ENCODE measurements around the gene CCDC12. TPM values are rescaled to one million over a fixed set of nuclear protein-coding genes. Genes with fewer than 3 reads are reported as not detected.

The CCDC12 gene
- total RNA-seq, 1 experiment from 2014 or later, result 46.5 TPM

DNA sequence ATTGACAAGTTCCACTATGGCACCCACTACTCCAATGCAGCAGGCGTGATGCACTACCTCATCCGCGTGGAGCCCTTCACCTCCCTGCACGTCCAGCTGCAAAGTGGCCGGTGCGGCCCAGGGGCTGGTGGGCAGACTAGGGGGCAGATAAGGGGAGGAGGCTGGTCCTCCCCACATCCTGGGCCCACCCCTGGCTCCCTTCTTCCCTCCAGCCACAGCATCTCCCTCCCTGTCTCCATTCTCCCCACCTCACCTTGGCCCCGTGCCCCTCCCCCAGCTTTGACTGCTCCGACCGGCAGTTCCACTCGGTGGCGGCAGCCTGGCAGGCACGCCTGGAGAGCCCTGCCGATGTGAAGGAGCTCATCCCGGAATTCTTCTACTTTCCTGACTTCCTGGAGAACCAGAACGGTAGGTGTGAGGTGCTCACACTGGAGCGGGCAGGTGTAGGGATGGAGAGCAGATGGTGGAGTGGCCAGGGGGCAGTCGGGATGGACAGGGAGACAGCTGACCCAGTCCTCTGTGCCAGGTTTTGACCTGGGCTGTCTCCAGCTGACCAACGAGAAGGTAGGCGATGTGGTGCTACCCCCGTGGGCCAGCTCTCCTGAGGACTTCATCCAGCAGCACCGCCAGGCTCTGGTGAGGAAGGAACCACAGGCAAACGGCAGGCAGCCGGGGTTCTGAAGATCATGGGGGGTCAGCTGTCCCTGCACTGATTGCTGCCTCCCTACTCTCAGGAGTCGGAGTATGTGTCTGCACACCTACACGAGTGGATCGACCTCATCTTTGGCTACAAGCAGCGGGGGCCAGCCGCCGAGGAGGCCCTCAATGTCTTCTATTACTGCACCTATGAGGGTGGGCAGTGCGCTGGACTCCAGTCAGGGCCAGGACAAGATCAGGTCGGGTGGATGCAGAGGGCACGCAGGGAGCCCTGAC, 28.9 kb upstream of the CCDC12 start:
- ChIA-PET POLR2A (no interaction called here), CTCF (no interaction called here), RAD21 (ENCODE audit: low non-redundant PET in 1 of 2, low total read pairs in 2 of 2, uncharacterized antibody in 2 of 2, unreplicated experiment in 2 of 2) (no interaction called here)
- peaks cover 0 to 2% of the 10 kb centered on the region in 2 experiments; a peak in 1 of 4 replicates for H3K4me1 ChIP-seq (ENCODE audit: control insufficient read depth in 1 of 2, insufficient read depth in 2 of 2, low read length in 2 of 2)
- ATAC-seq, result no peak
- no TSS peak for BruUV-seq (replicated peaks)
- H3K27me3 ChIP-seq (ENCODE audit: insufficient read depth, low read length), result no peaks in the 10 kb centered on the region
- H3K36me3 ChIP-seq (ENCODE audit: control insufficient read depth in 1 of 2, insufficient read depth in 2 of 2, low read length in 2 of 2), result peaks cover 6 to 24% of the 10 kb centered on the region in 2 experiments; a peak in 3 of 4 replicates
- intact Hi-C loops (cut with micrococcal nuclease), result no loop called here
- no peak overlapping the region for H3K4me3 ChIP-seq (replicated peaks in 1 of 2; ENCODE audit: low read depth in 1 of 2, low read length in 2 of 2)
- H3K9ac ChIP-seq (ENCODE audit: low read length), result no peak overlapping the region
- H3K4me2 ChIP-seq (ENCODE audit: low read length), result no peak overlapping the region
- no peak for DNase-seq (ENCODE audit: low read depth, low spot score)
- TF ChIP-seq YY1 (IDR thresholded peaks at IDR 0.05; ENCODE audit: extremely low read depth, insufficient replicate concordance, low read depth, low read length) (no peak), EZH2phosphoT487 (IDR thresholded peaks at IDR 0.05; ENCODE audit: borderline replicate concordance) (no peak), POLR2AphosphoS5 (IDR thresholded peaks at IDR 0.05; ENCODE audit: low read depth, low read length) (no peak), ZFX (IDR thresholded peaks at IDR 0.05) (no peak), JUND (IDR thresholded peaks at IDR 0.05) (no peak)
- TF ChIP-seq, protein P1, sequence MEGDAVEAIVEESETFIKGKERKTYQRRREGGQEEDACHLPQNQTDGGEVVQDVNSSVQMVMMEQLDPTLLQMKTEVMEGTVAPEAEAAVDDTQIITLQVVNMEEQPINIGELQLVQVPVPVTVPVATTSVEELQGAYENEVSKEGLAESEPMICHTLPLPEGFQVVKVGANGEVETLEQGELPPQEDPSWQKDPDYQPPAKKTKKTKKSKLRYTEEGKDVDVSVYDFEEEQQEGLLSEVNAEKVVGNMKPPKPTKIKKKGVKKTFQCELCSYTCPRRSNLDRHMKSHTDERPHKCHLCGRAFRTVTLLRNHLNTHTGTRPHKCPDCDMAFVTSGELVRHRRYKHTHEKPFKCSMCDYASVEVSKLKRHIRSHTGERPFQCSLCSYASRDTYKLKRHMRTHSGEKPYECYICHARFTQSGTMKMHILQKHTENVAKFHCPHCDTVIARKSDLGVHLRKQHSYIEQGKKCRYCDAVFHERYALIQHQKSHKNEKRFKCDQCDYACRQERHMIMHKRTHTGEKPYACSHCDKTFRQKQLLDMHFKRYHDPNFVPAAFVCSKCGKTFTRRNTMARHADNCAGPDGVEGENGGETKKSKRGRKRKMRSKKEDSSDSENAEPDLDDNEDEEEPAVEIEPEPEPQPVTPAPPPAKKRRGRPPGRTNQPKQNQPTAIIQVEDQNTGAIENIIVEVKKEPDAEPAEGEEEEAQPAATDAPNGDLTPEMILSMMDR (IDR thresholded peaks at IDR 0.05 in 2 of 3, conservative IDR thresholded peaks at IDR 0.05 in 1 of 3; ENCODE audit: borderline replicate concordance in 1 of 3, insufficient read depth in 1 of 3, low read depth in 2 of 3, low read length in 2 of 3), result no peak
- H3K79me2 ChIP-seq (ENCODE audit: insufficient read depth, low read length), result no peaks in the 10 kb centered on the region
- no peak overlapping the region for H3K27ac ChIP-seq (ENCODE audit: low read depth, low read length)
- H4K20me1 ChIP-seq (ENCODE audit: insufficient read depth), result no peaks in the 10 kb centered on the region
- no peak overlapping the region for H2AFZ ChIP-seq (ENCODE audit: low read depth, low read length, poor library complexity, severe bottlenecking)
- no peaks in the 10 kb centered on the region for H3K9me3 ChIP-seq (ENCODE audit: control insufficient read depth in 1 of 2, insufficient read depth in 1 of 2, low read depth in 1 of 2, low read length in 2 of 2)
- H3K9me2 ChIP-seq (ENCODE audit: insufficient read depth), result no peaks in the 10 kb centered on the region
